ENCODE measurements around the gene GNG7. TPM values are rescaled to one million over a fixed set of nuclear protein-coding genes. Genes with fewer than 3 reads are reported as not detected.

Gene GNG7
- total RNA-seq, 2 donors from 2014 or later, result 5.7 to 12.9 TPM

DNA sequence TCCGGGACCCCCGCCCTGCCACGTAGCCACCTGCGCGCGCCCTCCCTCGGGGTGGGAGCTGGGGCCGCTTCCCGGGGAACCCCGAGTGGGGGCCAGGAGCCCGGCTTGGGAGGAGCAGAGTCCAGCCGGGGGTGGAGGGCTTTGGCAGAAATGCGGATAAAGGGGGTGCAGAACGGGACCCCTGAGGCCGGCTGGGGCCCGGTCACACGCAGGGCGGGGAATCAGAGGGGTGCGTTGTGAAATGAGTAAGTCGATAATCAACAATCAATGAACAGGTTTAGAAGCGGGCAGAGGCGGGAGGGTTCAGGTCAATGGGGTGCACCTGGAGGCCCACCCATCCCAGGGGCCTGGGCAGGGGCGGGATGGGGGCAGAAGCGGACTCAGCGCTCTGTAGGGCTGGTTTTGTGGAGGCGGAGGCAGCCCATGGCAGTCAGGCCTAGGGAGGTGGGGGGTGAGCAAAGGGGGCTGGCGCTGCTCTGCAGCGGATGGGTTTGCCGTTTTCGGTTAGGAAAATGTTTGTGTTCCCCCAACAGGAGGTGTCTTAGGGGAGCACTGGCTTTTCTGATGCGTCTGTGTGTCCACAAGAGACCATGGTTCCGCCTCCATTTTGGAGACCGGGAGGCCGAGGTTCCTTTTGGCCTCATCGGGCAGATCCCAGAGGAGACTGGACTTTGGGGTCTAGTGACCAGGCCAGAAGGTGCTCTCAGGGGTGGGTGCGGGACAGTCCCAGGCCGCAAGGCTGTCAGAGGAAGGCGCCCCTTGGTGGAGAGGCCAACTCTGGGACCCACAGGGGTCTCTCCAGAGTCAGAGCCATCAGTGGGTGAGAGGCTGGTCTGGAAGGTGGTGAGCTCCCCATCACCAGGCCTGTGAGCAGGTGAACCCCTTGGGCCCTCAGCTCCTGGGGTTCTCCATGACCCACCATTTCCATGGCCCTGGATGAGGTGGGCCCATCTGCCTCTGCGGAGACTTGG lies 19.4 kb upstream of the GNG7 start:
- DNase-seq, result no peak
- TF ChIP-seq, protein P1, sequence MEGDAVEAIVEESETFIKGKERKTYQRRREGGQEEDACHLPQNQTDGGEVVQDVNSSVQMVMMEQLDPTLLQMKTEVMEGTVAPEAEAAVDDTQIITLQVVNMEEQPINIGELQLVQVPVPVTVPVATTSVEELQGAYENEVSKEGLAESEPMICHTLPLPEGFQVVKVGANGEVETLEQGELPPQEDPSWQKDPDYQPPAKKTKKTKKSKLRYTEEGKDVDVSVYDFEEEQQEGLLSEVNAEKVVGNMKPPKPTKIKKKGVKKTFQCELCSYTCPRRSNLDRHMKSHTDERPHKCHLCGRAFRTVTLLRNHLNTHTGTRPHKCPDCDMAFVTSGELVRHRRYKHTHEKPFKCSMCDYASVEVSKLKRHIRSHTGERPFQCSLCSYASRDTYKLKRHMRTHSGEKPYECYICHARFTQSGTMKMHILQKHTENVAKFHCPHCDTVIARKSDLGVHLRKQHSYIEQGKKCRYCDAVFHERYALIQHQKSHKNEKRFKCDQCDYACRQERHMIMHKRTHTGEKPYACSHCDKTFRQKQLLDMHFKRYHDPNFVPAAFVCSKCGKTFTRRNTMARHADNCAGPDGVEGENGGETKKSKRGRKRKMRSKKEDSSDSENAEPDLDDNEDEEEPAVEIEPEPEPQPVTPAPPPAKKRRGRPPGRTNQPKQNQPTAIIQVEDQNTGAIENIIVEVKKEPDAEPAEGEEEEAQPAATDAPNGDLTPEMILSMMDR (IDR thresholded peaks at IDR 0.05), result no peak
- TF ChIP-seq POLR2A (IDR thresholded peaks at IDR 0.05), result no peak
- Histone ChIP-seq H3K27ac (no peak overlapping the region), H3K4me3 (no peak overlapping the region), H3K36me3 (replicated peaks in 1 of 2; ENCODE audit: insufficient read depth in 1 of 2, low read depth in 2 of 2) (no peaks in the 10 kb centered on the region), H3K9me3 (no peaks in the 10 kb centered on the region), H3K27me3 (no peaks in the 10 kb centered on the region), H3K4me1 (peaks cover 16% of the 10 kb centered on the region)
- intact Hi-C loops (cut with DNase I), result no loop called here
- ATAC-seq, result no peak
- WGBS, 2 donors, result 33 to 35% methylated on average over 5 to 36 of the region's 39 CpGs

DNA sequence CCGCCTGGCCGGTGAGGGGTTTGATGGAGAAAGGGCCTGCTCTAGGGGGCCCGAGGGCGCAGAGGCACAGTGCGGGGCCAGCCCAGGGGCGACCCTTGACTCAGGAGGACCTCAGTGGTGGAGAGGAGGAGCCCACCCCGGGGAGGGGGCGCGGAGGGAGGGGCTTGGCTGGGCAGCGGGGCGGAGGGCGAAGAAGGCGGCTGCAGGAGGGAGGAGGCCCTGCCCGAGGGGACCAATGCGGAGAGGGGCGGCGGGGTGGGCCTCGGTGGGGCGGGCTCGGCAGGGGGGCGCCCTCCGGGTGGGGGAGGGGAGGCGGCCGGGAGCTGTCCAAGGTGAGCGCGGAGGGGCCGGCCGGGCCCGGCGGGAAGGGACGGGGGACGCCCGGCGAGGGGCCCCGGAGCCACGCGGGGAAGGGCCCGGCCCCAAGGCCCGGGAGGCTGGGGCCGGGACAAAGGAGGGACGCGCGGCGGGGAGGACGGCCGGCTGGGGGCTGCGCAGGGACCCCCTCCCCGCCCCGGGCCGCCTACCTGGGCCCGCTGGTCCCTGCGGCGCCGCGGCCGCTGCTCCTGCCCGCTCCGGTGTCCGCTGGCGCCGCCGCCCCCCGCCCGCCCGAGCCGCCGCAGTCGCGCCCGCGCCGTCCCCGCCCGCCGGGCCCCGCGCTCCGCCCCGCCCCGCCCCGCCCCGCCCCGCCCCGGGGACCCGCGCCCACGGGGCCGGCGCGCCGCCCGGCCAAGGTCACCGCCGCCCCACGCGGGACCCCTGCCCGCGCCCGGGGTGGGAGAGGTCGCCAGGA lies 18.5 kb upstream of the GNG7 start, which contains the start of gene DIRAS1:
DIRAS1 (minus strand) TSS at position 596 of the 793 bp plus-strand sequence. CDS start 3,566 bp downstream, outside the sequence.
- Histone ChIP-seq H3K27me3 (no peaks in the 10 kb centered on the region), H3K27ac (peak within 1 kb of the TSS in 1 of 4 donors; percentile 16), H3K9me3 (no peaks in the 10 kb centered on the region), H3K4me1 (peaks cover 16% of the 10 kb centered on the region), H3K4me3 (peak within 1 kb of the TSS in 1 of 2 donors; percentile 34), H3K36me3 (replicated peaks in 1 of 2; ENCODE audit: insufficient read depth in 1 of 2, low read depth in 2 of 2) (no peaks in the 10 kb centered on the region)
- 0 to 1% methylated on average over 4 to 32 of the region's 100 CpGs for WGBS, 2 donors
- intact Hi-C loops (cut with DNase I), result no loop called here
- ATAC-seq (peak; percentile 41), DNase-seq (peak in 1 of 4 donors; percentile 44)
- no peak for TF ChIP-seq POLR2A (IDR thresholded peaks at IDR 0.05)
- TF ChIP-seq, protein P1 (IDR thresholded peaks at IDR 0.05), result no peak

DNA sequence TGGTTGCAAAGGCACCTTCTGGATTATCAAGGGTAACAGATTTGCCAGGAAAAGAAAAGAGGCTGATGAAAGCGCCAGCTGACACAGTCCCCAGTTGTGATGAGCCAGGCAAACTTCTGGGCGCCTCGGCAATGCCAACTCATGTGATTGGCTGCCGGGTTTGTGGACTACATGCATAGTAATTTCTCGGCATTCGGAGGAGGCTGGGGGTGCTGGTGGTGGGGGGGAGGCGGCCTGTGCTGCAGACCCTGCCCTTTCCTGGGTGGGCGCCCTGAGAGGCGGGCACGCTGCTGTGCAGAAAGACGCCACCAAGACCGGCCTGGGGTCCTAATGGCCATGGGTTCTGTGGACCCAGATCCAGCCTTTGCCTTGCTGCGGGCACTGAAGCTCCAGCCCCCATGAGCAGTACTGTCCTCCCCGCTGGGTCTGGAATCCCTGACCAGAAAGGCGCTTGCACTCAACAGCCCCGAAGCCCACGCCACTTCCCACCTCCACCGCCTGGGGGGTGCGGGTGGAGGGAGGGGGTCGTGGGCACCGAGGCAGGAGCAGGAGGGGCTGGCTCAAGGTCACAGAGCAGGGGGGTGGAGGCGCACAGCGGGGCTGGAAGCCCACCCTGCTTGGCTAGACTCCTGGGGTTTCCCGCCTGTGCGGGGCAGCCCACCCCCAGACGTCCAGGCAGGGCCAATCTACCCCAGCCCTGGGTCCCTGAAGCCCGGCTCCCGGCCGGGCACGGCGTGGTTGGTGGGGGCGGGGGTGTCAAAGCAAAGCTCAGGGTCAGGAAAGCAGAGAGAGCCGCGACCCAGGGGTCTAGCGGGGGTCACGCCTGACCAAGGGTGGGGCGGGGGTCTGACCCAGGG lies 17.7 kb upstream of the GNG7 start:
- peak overlapping the region in 1 of 4 donors; percentile 16 for H3K27ac ChIP-seq
- 4 to 7% methylated on average over 5 to 35 of the region's 37 CpGs for WGBS, 2 donors
- H3K36me3 ChIP-seq (replicated peaks in 1 of 2; ENCODE audit: insufficient read depth in 1 of 2, low read depth in 2 of 2), result no peaks in the 10 kb centered on the region
- ATAC-seq (peak; percentile 30), DNase-seq (peak in 3 of 4 donors; percentile 42 to 61 (median 53))
- peaks cover 16% of the 10 kb centered on the region for H3K4me1 ChIP-seq
- peaks cover 0 to 4% (median 0%) of the 10 kb centered on the region in 3 donors for H3K9me3 ChIP-seq
- no peaks in the 10 kb centered on the region for H3K27me3 ChIP-seq
- no peak for TF ChIP-seq POLR2A (IDR thresholded peaks at IDR 0.05)
- TF ChIP-seq, protein P1 (IDR thresholded peaks at IDR 0.05), result no peak
- peak overlapping the region in 1 of 2 donors; percentile 34 for H3K4me3 ChIP-seq
- intact Hi-C loops (cut with DNase I), result no loop called here

DNA sequence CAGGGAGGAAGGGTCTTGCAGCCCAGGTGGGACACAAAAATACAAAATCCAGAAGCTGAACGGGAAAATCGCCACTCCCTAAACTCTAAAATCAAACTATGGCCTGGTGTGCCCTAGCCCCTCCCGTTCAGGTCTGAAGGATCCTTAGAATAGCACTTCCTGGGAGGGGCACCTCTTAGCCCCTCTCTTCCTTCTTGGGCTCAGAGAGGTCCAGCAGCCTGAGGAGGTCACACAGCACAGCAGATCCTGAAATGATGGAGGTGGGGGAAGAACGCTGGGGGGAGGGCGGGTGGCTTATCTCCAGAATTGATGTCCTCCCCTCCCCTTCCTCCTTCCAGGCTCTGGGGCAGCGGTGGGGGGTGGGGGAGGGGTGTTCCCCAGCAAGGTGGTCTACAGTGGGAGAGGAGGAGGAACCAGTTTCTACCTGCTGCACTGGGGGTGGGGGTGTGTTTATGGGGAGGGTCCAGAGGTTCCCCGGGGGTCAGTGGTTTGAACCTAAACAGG lies 16.8 kb upstream of the GNG7 start:
- H3K36me3 ChIP-seq (replicated peaks in 1 of 2; ENCODE audit: insufficient read depth in 1 of 2, low read depth in 2 of 2), result no peaks in the 10 kb centered on the region
- H3K27ac ChIP-seq, result no peak overlapping the region
- H3K9me3 ChIP-seq, result peaks cover 0 to 5% (median 0%) of the 10 kb centered on the region in 3 donors
- 67 to 71% methylated on average over 4 to 5 of the region's 7 CpGs for WGBS, 2 donors
- DNase-seq (no peak), ATAC-seq (no peak)
- no peak for TF ChIP-seq POLR2A (IDR thresholded peaks at IDR 0.05)
- TF ChIP-seq, protein P1 (IDR thresholded peaks at IDR 0.05), result no peak
- no peak overlapping the region for H3K4me3 ChIP-seq
- intact Hi-C loops (cut with DNase I), result no loop called here
- H3K4me1 ChIP-seq, result peaks cover 16% of the 10 kb centered on the region
- no peaks in the 10 kb centered on the region for H3K27me3 ChIP-seq
